H1 (cell line): ENCODE measurements around the gene ZFYVE27. TPM values are rescaled to one million over a fixed set of nuclear protein-coding genes. Genes with fewer than 3 reads are reported as not detected.

ENCODE experiments used
- CTCF ChIA-PET: fragments of 300-600 bp; sonication (Branson Sonifier 250); formaldehyde crosslinking; loops from one replicate; lab custom pipeline; 2021; ENCODE audit not compliant: partially characterized antibody; lab: Charles Lee
- POLR2A ChIA-PET: fragments of 300-600 bp; sonication (Branson Sonifier 250); formaldehyde crosslinking; loops from one replicate; lab custom pipeline; 2021; ENCODE audit warnings: inconsistent platforms; ENCODE audit not compliant: partially characterized antibody; lab: Charles Lee
- DNase-seq, 2 experiments: peaks; one replicate each; pipeline versions ENCODE4 v3.0.0 to v3.0.0-alpha.2; 2010 to 2022; ENCODE audit warnings: low spot score in 2 of 2, low read depth in 1 of 2, mixed read lengths in 1 of 2
- FAIRE-seq: peaks from 2 replicates; lab custom pipeline; 2011; peaks lifted over from hg19 to GRCh38; lab: Jason Lieb, UNC
- H2AFZ ChIP-seq: 2 replicates; pipeline ENCODE4 v1.8.1; 2012; ENCODE audit warnings: low read length, inconsistent platforms
- H2AK5ac ChIP-seq: 2 replicates; pipeline ENCODE4 v1.6.1; 2013; ENCODE audit warnings: low read depth, low read length
- H2BK120ac ChIP-seq: replicated peaks from 2 replicates; pipeline ENCODE3; 2013; ENCODE audit warnings: low read depth, low read length, inconsistent platforms
- H2BK12ac ChIP-seq: 2 replicates; pipeline ENCODE4 v1.6.1; 2013; ENCODE audit warnings: low read depth, low read length
- H2BK15ac ChIP-seq: 2 replicates; pipeline ENCODE4 v1.6.1; 2013; ENCODE audit warnings: low read length
- H2BK20ac ChIP-seq: 2 replicates; pipeline ENCODE4 v1.6.1; 2013; ENCODE audit warnings: low read length
- H2BK5ac ChIP-seq: 2 replicates; pipeline ENCODE4 v1.6.1; 2013; ENCODE audit warnings: low read depth, low read length
- H3K14ac ChIP-seq: 2 replicates; pipeline ENCODE4 v1.6.1; 2013; ENCODE audit warnings: inconsistent platforms; ENCODE audit not compliant: insufficient read length
- H3K18ac ChIP-seq: 2 replicates; pipeline ENCODE4 v1.6.1; 2013; ENCODE audit warnings: low read length; ENCODE audit errors: extremely low read depth
- H3K23ac ChIP-seq: 2 replicates; pipeline ENCODE4 v1.6.1; 2013; ENCODE audit warnings: inconsistent platforms; ENCODE audit not compliant: insufficient read length
- H3K23me2 ChIP-seq: 2 replicates; pipeline ENCODE4 v1.6.1; 2013; ENCODE audit warnings: low read depth, low read length
- H3K27ac ChIP-seq: 2 replicates; pipeline ENCODE4 v1.6.1; 2011; ENCODE audit warnings: low read depth, low read length, inconsistent platforms
- H3K27me3 ChIP-seq, 4 experiments: replicated peaks in 1 of 4; 1 replicate in 1 of 4; 2 replicates in 3 of 4; pipeline versions ENCODE4 v1.6.1 to v1.8.1; 2011 to 2013; ENCODE audit warnings: low read length in 3 of 4, mild to moderate bottlenecking in 3 of 4, inconsistent platforms in 2 of 4, mixed read lengths in 2 of 4, moderate library complexity in 1 of 4; ENCODE audit not compliant: control insufficient read depth in 3 of 4, insufficient read depth in 3 of 4; ENCODE audit errors: extremely low read depth in 1 of 4
- H3K36me3 ChIP-seq, 4 experiments: 2 replicates each; pipeline versions ENCODE4 v1.6.1 to v1.8.1; 2011 to 2013; ENCODE audit warnings: mild to moderate bottlenecking in 4 of 4, low read length in 3 of 4, moderate library complexity in 2 of 4, control low read depth in 1 of 4, inconsistent platforms in 1 of 4; ENCODE audit not compliant: insufficient read depth in 4 of 4, control insufficient read depth in 2 of 4
- H3K4ac ChIP-seq: replicated peaks from 2 replicates; pipeline ENCODE3; 2013; ENCODE audit warnings: low read length, low read depth, mixed read lengths, inconsistent platforms; ENCODE audit not compliant: insufficient read length
- H3K4me1 ChIP-seq, 4 experiments: replicated peaks in 1 of 4; 1 replicate in 1 of 4; 2 replicates in 3 of 4; pipeline versions ENCODE4 v1.6.1 to v1.8.1; 2011 to 2013; ENCODE audit warnings: low read length in 3 of 4, inconsistent platforms in 2 of 4, mixed read lengths in 1 of 4; ENCODE audit not compliant: insufficient read depth in 4 of 4, control insufficient read depth in 3 of 4
- H3K4me2 ChIP-seq, 2 experiments: 2 replicates each; pipeline versions ENCODE4 v1.6.1 to v1.8.1; 2011 to 2013; ENCODE audit warnings: low read depth in 2 of 2, low read length in 2 of 2, control low read depth in 1 of 2, inconsistent platforms in 1 of 2, mild to moderate bottlenecking in 1 of 2; ENCODE audit not compliant: insufficient read depth in 1 of 2
- H3K4me3 ChIP-seq, 4 experiments: fragments of 200-600, 300-600 bp in 1 of 4; sonication (generic), shearing (Covaris generic), sonication (Bioruptor Twin) in 1 of 4; 2 replicates each; pipeline versions ENCODE4 v1.5.1 to v1.8.1; 2011 to 2016; ENCODE audit warnings: low read length in 4 of 4, low read depth in 3 of 4, control low read depth in 2 of 4, inconsistent platforms in 2 of 4, mild to moderate bottlenecking in 2 of 4, mixed read lengths in 1 of 4, moderate library complexity in 1 of 4; ENCODE audit not compliant: insufficient read depth in 2 of 4; ENCODE audit errors: extremely low read depth in 1 of 4
- H3K56ac ChIP-seq: replicated peaks from 2 replicates; pipeline ENCODE3; 2013; ENCODE audit warnings: low read depth, mild to moderate bottlenecking, mixed read lengths, low read length, inconsistent platforms; ENCODE audit not compliant: insufficient read length
- H3K79me1 ChIP-seq: 2 replicates; pipeline ENCODE4 v1.6.1; 2013; ENCODE audit warnings: low read depth, low read length, control low read depth
- H3K79me2 ChIP-seq, 2 experiments: 2 replicates each; pipeline versions ENCODE4 v1.6.1 to v1.8.1; 2012 to 2013; ENCODE audit warnings: low read length in 2 of 2, mild to moderate bottlenecking in 2 of 2, inconsistent platforms in 1 of 2; ENCODE audit not compliant: insufficient read depth in 2 of 2, control insufficient read depth in 1 of 2
- H3K9ac ChIP-seq, 4 experiments: replicated peaks in 1 of 4; 1 replicate in 1 of 4; 2 replicates in 3 of 4; pipeline versions ENCODE4 v1.6.1 to v1.8.1; 2011 to 2013; ENCODE audit warnings: low read depth in 3 of 4, low read length in 3 of 4, control low read depth in 2 of 4, mild to moderate bottlenecking in 2 of 4, moderate library complexity in 2 of 4, inconsistent platforms in 1 of 4; ENCODE audit errors: extremely low read depth in 1 of 4
- H3K9me3 ChIP-seq, 2 experiments: 2 replicates each; pipeline versions ENCODE4 v1.6.1 to v1.8.1; 2012 to 2013; ENCODE audit warnings: mild to moderate bottlenecking in 2 of 2, moderate library complexity in 2 of 2, control low read depth in 1 of 2, inconsistent platforms in 1 of 2, low read depth in 1 of 2, low read length in 1 of 2, mixed read lengths in 1 of 2; ENCODE audit not compliant: insufficient read depth in 2 of 2
- H4K20me1 ChIP-seq, 2 experiments: replicated peaks in 1 of 2; 2 replicates each; pipeline versions ENCODE3 to v1.8.1; 2011 to 2013; ENCODE audit warnings: inconsistent platforms in 2 of 2, low read length in 2 of 2, mild to moderate bottlenecking in 1 of 2; ENCODE audit not compliant: insufficient read depth in 2 of 2, control insufficient read depth in 1 of 2
- H4K5ac ChIP-seq: 2 replicates; pipeline ENCODE4 v1.6.1; 2013; ENCODE audit warnings: low read length, low read depth, mixed read lengths, inconsistent platforms; ENCODE audit not compliant: insufficient read length
- H4K8ac ChIP-seq: 2 replicates; pipeline ENCODE4 v1.8.0; 2013; ENCODE audit warnings: mild to moderate bottlenecking, moderate library complexity, low read length, inconsistent platforms; ENCODE audit not compliant: insufficient read depth; ENCODE audit errors: extremely low read depth
- H4K91ac ChIP-seq: replicated peaks from 2 replicates; pipeline ENCODE3; 2013; ENCODE audit warnings: low read length, mixed read lengths, inconsistent platforms; ENCODE audit not compliant: insufficient read length
- BCL11A ChIP-seq, 2 experiments: IDR thresholded peaks; one replicate each; pipeline ENCODE4 v1.6.1; 2011; ENCODE audit warnings: low read depth in 2 of 2, low read length in 2 of 2, mild to moderate bottlenecking in 2 of 2
- EZH2 ChIP-seq: fragments of 200-600 bp; sonication (generic); IDR thresholded peaks from 2 replicates; pipeline ENCODE4 v1.7.1; 2012; ENCODE audit warnings: low read depth, mild to moderate bottlenecking, moderate library complexity, low read length, inconsistent platforms; ENCODE audit not compliant: severe bottlenecking
- KDM4A ChIP-seq: IDR thresholded peaks from one replicate; pipeline ENCODE4 v1.7.1; 2012; ENCODE audit warnings: low read depth, mild to moderate bottlenecking, moderate library complexity, low read length, inconsistent platforms; ENCODE audit not compliant: severe bottlenecking
- POLR2AphosphoS5 ChIP-seq: IDR thresholded peaks from 2 replicates; pipeline ENCODE4 v1.6.1; 2011; ENCODE audit warnings: low read depth, low read length
- SAP30 ChIP-seq: fragments of 300-600 bp; sonication (generic); IDR thresholded peaks from 2 replicates; pipeline ENCODE4 v1.7.1; 2012; ENCODE audit warnings: low read length, moderate library complexity, mild to moderate bottlenecking, inconsistent platforms; ENCODE audit not compliant: insufficient read depth, insufficient replicate concordance
- SIN3A ChIP-seq, 2 experiments: IDR thresholded peaks in 1 of 2; conservative IDR thresholded peaks in 1 of 2; 2 replicates each; pipeline ENCODE4 v1.6.1; 2011 to 2012; ENCODE audit warnings: low read length in 2 of 2, improper control_type of control experiment in 1 of 2, low read depth in 1 of 2, mild to moderate bottlenecking in 1 of 2
- SRF ChIP-seq: IDR thresholded peaks from 2 replicates; pipeline ENCODE4 v1.6.1; 2011; ENCODE audit warnings: mild to moderate bottlenecking, low read depth, low read length, moderate library complexity
- SUZ12 ChIP-seq: fragments of 200-600 bp; sonication (generic); IDR thresholded peaks from 2 replicates; pipeline ENCODE4 v1.6.1; 2012; ENCODE audit warnings: mild to moderate bottlenecking, inconsistent platforms, low read length, moderate library complexity, mixed read lengths
- WGBS, 2 experiments: shearing (Covaris generic) in 1 of 2; methylation state at CpG; one replicate each; pipeline versions ENCODE4 v1.1.6 to v1.1.7; 2013 to 2015; ENCODE audit warnings: low lambda C conversion rate in 2 of 2, mixed read lengths in 2 of 2, inconsistent platforms in 1 of 2, low coverage in 1 of 2, missing lambda C conversion rate in 1 of 2; ENCODE audit not compliant: insufficient replicate concordance in 2 of 2, insufficient coverage in 1 of 2, insufficient read length in 1 of 2; ENCODE audit errors: extremely low coverage in 1 of 2, missing lambda C conversion rate in 1 of 2; 5-methylcytosine and 5-hydroxymethylcytosine counted together
- polyA plus RNA-seq, 7 experiments: library from polyadenylated mRNA; depleted of rRNA in 3 of 7; stranded (reverse) in 5 of 7; unstranded in 2 of 7; fragments of >200 nt in 5 of 7; fragments of 200-250 nt in 2 of 7; gene quantifications; 1 replicate in 5 of 7; 2 replicates in 1 of 7; 4 replicates in 1 of 7; pipeline versions ENCODE4 v1.2.1 to v1.2.3, GENCODE V29; 2011 to 2013; ENCODE audit warnings: missing spikeins in 2 of 7, mixed read lengths in 2 of 7
- total RNA-seq: library from RNA; stranded (reverse); fragmentation: NEBNext Ultra II Directional; extraction: Animal tissue kit (Norgen Biotek cat#: 25700); gene quantifications from 2 replicates; pipeline ENCODE4 v1.2.1, GENCODE V29; 2021
- TF ChIP-seq, protein P1 (sequence below): IDR thresholded peaks from 2 replicates; pipeline ENCODE4 v1.6.1; 2012; ENCODE audit warnings: inconsistent platforms
- TF ChIP-seq, protein P2 (sequence below): IDR thresholded peaks from 2 replicates; pipeline ENCODE4 v1.6.1; 2012; ENCODE audit warnings: low read length, inconsistent platforms

ZFYVE27 gene
- total and polyA plus RNA-seq, 2 of the 8 experiments (the other 6 are each of a cell fraction or from before 2014, with no cell fraction given) = 16.6 to 19.8 TPM

DNA sequence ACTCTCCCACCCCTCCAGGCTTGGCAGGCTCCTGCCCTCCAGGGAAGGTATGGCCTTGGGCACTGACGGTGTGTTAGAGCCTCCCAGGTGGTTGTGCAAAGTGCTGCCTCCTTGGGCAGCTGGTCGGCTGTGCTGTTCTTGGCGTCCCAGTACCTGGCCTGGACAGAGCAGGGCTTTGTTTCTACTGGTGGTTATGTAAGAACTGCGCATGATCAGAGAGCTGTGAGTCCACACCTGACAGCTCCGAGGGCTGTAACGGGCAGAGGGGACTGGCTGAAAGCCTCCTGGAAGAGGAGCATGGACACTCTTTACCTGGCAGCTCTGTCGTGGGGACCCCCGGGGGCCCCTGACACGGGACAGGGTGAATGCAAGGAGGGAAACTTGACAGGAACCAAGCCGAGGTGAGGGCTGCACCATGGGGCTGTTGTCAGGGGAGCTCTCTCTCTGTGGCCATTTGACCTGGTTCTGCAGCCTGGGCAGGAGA, 37.9 kb downstream of the ZFYVE27 start:
- no peak overlapping the region for H2BK20ac ChIP-seq
- peaks cover 15% of the 10 kb centered on the region; the same call in 1 of the 2 replicates for H3K23me2 ChIP-seq
- H4K91ac ChIP-seq = no peak overlapping the region
- no peak overlapping the region for H2AFZ ChIP-seq
- no peaks in the 10 kb centered on the region for H3K9me3 ChIP-seq
- no peak overlapping the region for H3K56ac ChIP-seq
- H3K79me2 ChIP-seq = no peaks in the 10 kb centered on the region
- no peaks in the 10 kb centered on the region for H3K36me3 ChIP-seq
- no peak overlapping the region for H3K4me3 ChIP-seq
- no peak overlapping the region for H4K5ac ChIP-seq
- no peak overlapping the region for H3K23ac ChIP-seq
- no peak overlapping the region for H3K18ac ChIP-seq
- no peaks in the 10 kb centered on the region; the same call in 1 of the 2 replicates for H3K79me1 ChIP-seq
- no peak overlapping the region for H3K4me2 ChIP-seq
- no peak overlapping the region for H4K8ac ChIP-seq
- H2BK5ac ChIP-seq = no peak overlapping the region
- H3K9ac ChIP-seq = no peak overlapping the region
- no peak overlapping the region for H2AK5ac ChIP-seq
- ChIA-PET CTCF (interaction anchor here (0.6 to 4.1 kb wide), 9 partner anchors 9 to 190 kb away, joined by 3 to 26 read pairs (median 3); no protein-coding TSS in a partner anchor), POLR2A (interaction anchor here (1.2 kb wide), 1 partner anchor 22 kb away, joined by 3 read pairs; no protein-coding TSS in a partner anchor)
- H3K27ac ChIP-seq = no peak overlapping the region
- H2BK15ac ChIP-seq = 0 out of 2 replicates have a peak overlapping the region, but pooled peaks have one; percentile 46
- no peak overlapping the region for H3K14ac ChIP-seq
- DNase-seq (no peak), FAIRE-seq (no peak)
- H2BK12ac ChIP-seq = peak overlapping the region; percentile 60; the same call in 1 of the 2 replicates
- WGBS, 2 experiments = 87% methylated on average over 10 of the region's 10 CpGs; no CpG with 5 or more reads in 1 of the 2 experiments
- peaks cover 14 to 38% (median 33%) of the 10 kb centered on the region in 4 experiments for H3K27me3 ChIP-seq
- H3K4ac ChIP-seq = no peak overlapping the region
- no peaks in the 10 kb centered on the region for H4K20me1 ChIP-seq
- no peak overlapping the region for H2BK120ac ChIP-seq
- peaks cover 2 to 13% (median 8%) of the 10 kb centered on the region in 4 experiments for H3K4me1 ChIP-seq
- TF ChIP-seq, protein P1, sequence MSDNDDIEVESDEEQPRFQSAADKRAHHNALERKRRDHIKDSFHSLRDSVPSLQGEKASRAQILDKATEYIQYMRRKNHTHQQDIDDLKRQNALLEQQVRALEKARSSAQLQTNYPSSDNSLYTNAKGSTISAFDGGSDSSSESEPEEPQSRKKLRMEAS = no peak
- no peak for TF ChIP-seq SRF
- no peak for TF ChIP-seq EZH2
- no peak for TF ChIP-seq BCL11A (IDR thresholded peaks at IDR 0.05; ENCODE audit: low read depth in 2 of 2, low read length in 2 of 2)
- TF ChIP-seq, protein P2, sequence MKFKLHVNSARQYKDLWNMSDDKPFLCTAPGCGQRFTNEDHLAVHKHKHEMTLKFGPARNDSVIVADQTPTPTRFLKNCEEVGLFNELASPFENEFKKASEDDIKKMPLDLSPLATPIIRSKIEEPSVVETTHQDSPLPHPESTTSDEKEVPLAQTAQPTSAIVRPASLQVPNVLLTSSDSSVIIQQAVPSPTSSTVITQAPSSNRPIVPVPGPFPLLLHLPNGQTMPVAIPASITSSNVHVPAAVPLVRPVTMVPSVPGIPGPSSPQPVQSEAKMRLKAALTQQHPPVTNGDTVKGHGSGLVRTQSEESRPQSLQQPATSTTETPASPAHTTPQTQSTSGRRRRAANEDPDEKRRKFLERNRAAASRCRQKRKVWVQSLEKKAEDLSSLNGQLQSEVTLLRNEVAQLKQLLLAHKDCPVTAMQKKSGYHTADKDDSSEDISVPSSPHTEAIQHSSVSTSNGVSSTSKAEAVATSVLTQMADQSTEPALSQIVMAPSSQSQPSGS = no peak
- no peak for TF ChIP-seq SUZ12
- TF ChIP-seq SIN3A (conservative IDR thresholded peaks at IDR 0.05 in 1 of 2, IDR thresholded peaks at IDR 0.05 in 1 of 2; ENCODE audit: low read depth in 1 of 2, low read length in 2 of 2) = no peak
- TF ChIP-seq KDM4A = no peak
- TF ChIP-seq POLR2AphosphoS5 = no peak
- no peak for TF ChIP-seq SAP30
